Caco-2 (cell line): Measurements from ENCODE around the gene FOLH1. TPM values are rescaled to one million over a fixed set of nuclear protein-coding genes. Genes with fewer than 3 reads are reported as not detected.

Experiments
- total RNA-seq: library from RNA; stranded (reverse); gene quantifications from 2 replicates; pipeline ENCODE4 v1.2.3, GENCODE V29; 2022

FOLH1 gene
- total RNA-seq, 1 experiment from 2014 or later, result not detected

Other genes starting within 250 kb of the FOLH1 start
- gene TRIM51G, start 224.7 kb downstream of the FOLH1 start, total RNA-seq, result not detected in 2 replicates
- gene TRIM49B, start 179.8 kb downstream of the FOLH1 start, total RNA-seq, result not detected in 2 replicates
- gene TRIM64C, start 149.5 kb downstream of the FOLH1 start, total RNA-seq, result not detected in 2 replicates